Psoas muscle (tissue), 8 donors: ENCODE measurements around the gene RAB33B. TPM values are rescaled to one million over a fixed set of nuclear protein-coding genes. Genes with fewer than 3 reads are reported as not detected.

ENCODE experiments used
- ATAC-seq, 4 donors: fragments of 200-7000 bp; cut with Tn5 transposase; one replicate each; pipeline ENCODE4 v1.9.1; 2020; ENCODE audit warnings: moderate library complexity in 3 of 4, mild to moderate bottlenecking in 2 of 4
- DNase-seq, 2 donors: peaks; one replicate each; pipeline ENCODE4 v3.0.0-alpha.2; 2020
- H3K27ac ChIP-seq: fragments of 200-600 bp; one replicate; pipeline ENCODE4 v1.8.0; 2022
- H3K27me3 ChIP-seq, 3 donors: fragments of 200-600 bp in 1 of 3; one replicate each; pipeline versions ENCODE4 v1.6.1 to v1.8.0; 2013 to 2022; ENCODE audit warnings: low read length in 2 of 3, mild to moderate bottlenecking in 2 of 3, moderate library complexity in 1 of 3; ENCODE audit not compliant: insufficient read depth in 3 of 3
- H3K36me3 ChIP-seq, 2 donors: fragments of 200-600 bp in 1 of 2; one replicate each; pipeline versions ENCODE4 v1.6.1 to v1.8.0; 2013 to 2022; ENCODE audit warnings: low read depth in 1 of 2, mild to moderate bottlenecking in 1 of 2, moderate library complexity in 1 of 2; ENCODE audit not compliant: insufficient read depth in 1 of 2
- H3K4me1 ChIP-seq: fragments of 200-600 bp; one replicate; pipeline ENCODE4 v1.8.0; 2022
- H3K4me3 ChIP-seq: fragments of 200-600 bp; one replicate; pipeline ENCODE4 v1.8.0; 2022; ENCODE audit warnings: mild to moderate bottlenecking
- H3K9me3 ChIP-seq: fragments of 200-600 bp; one replicate; pipeline ENCODE4 v1.8.0; 2022
- WGBS, 3 donors: extraction: QIAGEN DNeasy Blood & Tissue Kit; methylation state at CpG; one replicate each; pipeline versions ENCODE4 v1.1.6 to v1.1.7; 2013; 5-methylcytosine and 5-hydroxymethylcytosine counted together
- intact Hi-C, 2 donors: fragments of 100-400 bp; cut with DNase I; formaldehyde crosslinking; loops; one replicate each; pipeline versions ENCODE4 v1.11.0 to v1.14.2; 2022
- polyA plus RNA-seq, 3 donors: library from polyadenylated mRNA; stranded (reverse); fragments of 200-250 nt; gene quantifications; one replicate each; pipeline ENCODE4 v1.2.3, GENCODE V29; 2013
- total RNA-seq, 4 donors: library from RNA; stranded (reverse); fragmentation: NEBNext Ultra II Directional in 2 of 4; extraction: Animal tissue kit (Norgen Biotek cat#: 25700) in 2 of 4; gene quantifications; one replicate each; pipeline versions ENCODE4 v1.2.1 to v1.2.4, GENCODE V29; 2021 to 2023
- TF ChIP-seq, protein P1 (sequence below): fragments of 200-600 bp; IDR thresholded peaks from one replicate; pipeline ENCODE4 v1.8.0; 2022; ENCODE audit warnings: antibody characterized with exemption
- donor health status: healthy with polysubstance abuse.
- donor health status: DM: no; HTN: no; CAD: no; lungs with moderate emphysema.
- donor health status: Bipolar disorder and iron deficiency.
- donor health status: healthy.
- donor health status: DM: yes; HTN: yes; CAD: no.
- donor health status: DM: no; HTN: no; CAD: no.
- donor health status: DM: no; HTN: no; CAD: no.
- donor health status: DM: yes; HTN: yes; CAD: no.

Gene RAB33B
- total and polyA plus RNA-seq, 7 donors, result 1.3 to 4.0 (median 3.4) TPM

DNA sequence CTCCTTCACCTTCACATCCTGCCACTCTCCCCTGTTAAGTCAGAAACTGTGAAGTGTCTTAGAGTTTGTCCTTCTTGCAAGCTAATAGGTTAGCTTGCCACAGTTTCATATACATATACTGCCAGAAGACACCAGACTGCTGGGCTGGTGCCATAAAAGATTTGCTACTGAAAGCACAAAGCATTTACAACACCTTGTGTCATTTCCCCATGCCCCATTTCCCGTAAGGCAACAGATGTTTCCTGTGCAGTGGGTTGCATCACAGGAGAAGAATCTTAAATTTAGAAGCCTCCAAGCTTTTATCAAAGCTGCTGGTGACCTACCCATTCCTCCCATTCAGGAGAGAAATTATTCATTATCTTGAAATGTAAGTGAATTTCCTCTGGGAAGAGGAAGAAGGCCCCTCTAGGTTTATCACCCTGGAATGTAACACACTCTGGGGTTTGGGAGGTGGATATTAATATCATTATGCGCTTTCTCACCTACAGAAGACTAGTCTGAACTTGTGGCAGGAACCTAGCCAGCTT lies 34.5 kb upstream of the RAB33B start:
- DNase-seq, result no peak
- peak; percentile 11 to 64 (median 54) for ATAC-seq
- 57 to 66% (median 64%) methylated on average over 2 of the region's 2 CpGs for WGBS, 3 donors

DNA sequence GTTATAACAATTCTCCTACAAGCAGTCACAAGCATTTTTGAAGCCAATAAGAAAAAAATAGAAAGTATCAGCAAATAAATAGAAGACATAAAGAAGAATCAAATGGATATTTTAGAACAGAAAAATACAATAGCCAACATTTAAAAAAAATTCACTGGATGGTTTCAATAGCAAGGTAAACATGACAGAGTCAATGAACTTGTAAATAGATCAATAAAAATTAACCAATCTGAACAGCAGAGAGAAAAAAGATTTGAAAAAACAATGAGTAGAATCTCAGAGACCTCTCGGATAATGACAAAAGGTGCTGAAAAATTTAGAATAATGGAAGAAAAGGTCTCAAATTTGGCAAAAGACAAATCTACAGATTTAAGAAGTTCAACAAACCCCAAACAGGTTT lies 33.3 kb upstream of the RAB33B start:
- H3K9me3 ChIP-seq, result peaks cover 11% of the 10 kb centered on the region
- H3K4me1 ChIP-seq, result no peaks in the 10 kb centered on the region
- WGBS, 3 donors, result 93 to 98% (median 94%) methylated on average over 1 of the region's 1 CpG
- no peak overlapping the region for H3K4me3 ChIP-seq
- intact Hi-C loops, result no loop called here
- ATAC-seq, result no peak
- H3K36me3 ChIP-seq, result no peaks in the 10 kb centered on the region
- H3K27ac ChIP-seq, result no peak overlapping the region
- H3K27me3 ChIP-seq, result no peaks in the 10 kb centered on the region
- DNase-seq, result no peak
- TF ChIP-seq, protein P1, sequence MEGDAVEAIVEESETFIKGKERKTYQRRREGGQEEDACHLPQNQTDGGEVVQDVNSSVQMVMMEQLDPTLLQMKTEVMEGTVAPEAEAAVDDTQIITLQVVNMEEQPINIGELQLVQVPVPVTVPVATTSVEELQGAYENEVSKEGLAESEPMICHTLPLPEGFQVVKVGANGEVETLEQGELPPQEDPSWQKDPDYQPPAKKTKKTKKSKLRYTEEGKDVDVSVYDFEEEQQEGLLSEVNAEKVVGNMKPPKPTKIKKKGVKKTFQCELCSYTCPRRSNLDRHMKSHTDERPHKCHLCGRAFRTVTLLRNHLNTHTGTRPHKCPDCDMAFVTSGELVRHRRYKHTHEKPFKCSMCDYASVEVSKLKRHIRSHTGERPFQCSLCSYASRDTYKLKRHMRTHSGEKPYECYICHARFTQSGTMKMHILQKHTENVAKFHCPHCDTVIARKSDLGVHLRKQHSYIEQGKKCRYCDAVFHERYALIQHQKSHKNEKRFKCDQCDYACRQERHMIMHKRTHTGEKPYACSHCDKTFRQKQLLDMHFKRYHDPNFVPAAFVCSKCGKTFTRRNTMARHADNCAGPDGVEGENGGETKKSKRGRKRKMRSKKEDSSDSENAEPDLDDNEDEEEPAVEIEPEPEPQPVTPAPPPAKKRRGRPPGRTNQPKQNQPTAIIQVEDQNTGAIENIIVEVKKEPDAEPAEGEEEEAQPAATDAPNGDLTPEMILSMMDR, result no peak

More for the DNA sequence above, 34.5 kb upstream of the RAB33B start:
- Histone ChIP-seq H3K4me1 (no peaks in the 10 kb centered on the region), H3K9me3 (peaks cover 11% of the 10 kb centered on the region), H3K27ac (peak overlapping the region; percentile 6), H3K27me3 (no peaks in the 10 kb centered on the region), H3K36me3 (no peaks in the 10 kb centered on the region), H3K4me3 (no peak overlapping the region)
- intact Hi-C loops, result loop anchor here (5.0 to 10.0 kb wide), 3 partner anchors 88 to 215 kb away; partner anchors contain the start of gene SETD7 (in 1 of the 2)
- TF ChIP-seq, protein P1, result no peak

DNA sequence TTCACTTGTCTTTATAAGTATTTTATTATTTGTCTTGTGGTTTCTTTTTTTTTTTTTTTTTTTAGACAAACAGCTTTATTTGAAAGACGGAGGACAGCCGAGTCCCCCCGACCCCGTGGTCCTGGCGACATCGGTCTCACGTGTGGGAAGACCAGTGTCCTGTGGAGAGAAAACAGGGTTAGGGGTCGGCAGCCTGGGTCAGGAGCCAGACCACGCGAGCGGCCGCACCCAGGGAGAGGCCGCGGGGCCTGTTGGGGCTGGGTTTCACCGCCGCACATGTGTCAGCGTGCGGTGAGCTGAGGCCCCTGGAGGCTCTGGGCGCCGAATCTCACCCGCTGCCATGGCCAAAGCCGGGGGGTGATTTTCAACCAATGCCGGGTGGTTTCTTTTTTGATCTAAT lies 17.8 kb upstream of the RAB33B start:
- Histone ChIP-seq H3K36me3 (peaks cover 0 to 3% of the 10 kb centered on the region in 2 donors), H3K4me1 (no peaks in the 10 kb centered on the region), H3K9me3 (peaks cover 15% of the 10 kb centered on the region), H3K4me3 (no peak overlapping the region), H3K27me3 (no peaks in the 10 kb centered on the region), H3K27ac (no peak overlapping the region)
- DNase-seq (no peak), ATAC-seq (no peak)
- TF ChIP-seq, protein P1, result no peak
- intact Hi-C loops, result no loop called here
- WGBS, 3 donors, result 97 to 99% (median 97%) methylated on average over 23 of the region's 23 CpGs

DNA sequence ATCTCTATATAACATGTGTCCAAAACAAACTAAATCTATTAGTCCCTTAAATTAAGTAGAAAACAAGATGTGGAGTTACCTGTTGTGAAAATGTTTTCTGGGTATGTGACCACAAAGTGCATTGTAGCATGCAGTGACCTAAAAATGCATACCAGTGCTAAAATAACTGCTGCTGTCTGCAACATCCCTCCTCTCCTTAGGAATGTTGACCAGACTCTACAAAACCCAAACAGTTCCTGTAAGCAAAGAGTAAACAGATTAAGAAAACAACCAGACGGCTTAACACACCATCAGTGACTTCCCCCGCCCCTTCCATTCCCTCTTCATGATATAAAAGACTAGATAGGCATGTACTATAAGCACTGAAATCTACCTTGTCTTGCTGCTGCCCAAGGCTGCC lies 15.8 kb upstream of the RAB33B start:
- intact Hi-C loops, result no loop called here

More for the DNA sequence above, 15.8 kb upstream of the RAB33B start:
- TF ChIP-seq, protein P1, result no peak
- ATAC-seq (no peak), DNase-seq (no peak)
- WGBS, 3 donors, result 89 to 93% (median 90%) methylated on average over 2 of the region's 2 CpGs
- Histone ChIP-seq H3K27me3 (no peaks in the 10 kb centered on the region), H3K4me1 (no peaks in the 10 kb centered on the region), H3K4me3 (no peak overlapping the region), H3K36me3 (peaks cover 0 to 3% of the 10 kb centered on the region in 2 donors), H3K9me3 (peaks cover 8% of the 10 kb centered on the region), H3K27ac (no peak overlapping the region)
